A549 (cell line): ENCODE data around the gene ACIN1. TPM values are rescaled to one million over a fixed set of nuclear protein-coding genes. Genes with fewer than 3 reads are reported as not detected.

Source experiments
- ATAC-seq, 2 experiments: fragments of 200-7000 bp in 1 of 2; fragments of >200 bp in 1 of 2; cut with Nextera tagmentation in 1 of 2; cut with Tn5 transposase in 1 of 2; 3 replicates each; pipeline versions ENCODE4 v1.8.0 to v1.9.1; 2018 to 2020; ENCODE audit warnings: mild to moderate bottlenecking in 1 of 2, moderate library complexity in 1 of 2
- CTCF ChIA-PET: fragments of 300-600 bp; sonication (Branson Sonifier 250); formaldehyde crosslinking; extraction: SDS; loops from one replicate; lab custom pipeline; 2021; ENCODE audit warnings: antibody characterized with exemption, inconsistent platforms; lab: Yijun Ruan, JAX
- POLR2A ChIA-PET: fragments of 350-600 bp; formaldehyde crosslinking; extraction: SDS; loops from one replicate; lab custom pipeline; 2021; ENCODE audit warnings: antibody characterized with exemption, inconsistent platforms; lab: Yijun Ruan, JAX
- DNase-seq, 2 experiments: peaks; one replicate each; pipeline versions ENCODE4 v3.0.0 to v3.0.0-alpha.2; 2011 to 2016; ENCODE audit warnings: low read depth in 1 of 2, low spot score in 1 of 2
- FAIRE-seq: peaks from 2 replicates; lab custom pipeline; 2011; peaks lifted over from hg19 to GRCh38; lab: Jason Lieb, UNC
- H3K27ac ChIP-seq, 2 experiments: fragments of >200 bp; sonication (Bioruptor Twin); formaldehyde crosslinking; 3 replicates each; pipeline ENCODE4 v1.5.1; 2016 to 2017
- H3K4me1 ChIP-seq: fragments of >200 bp; sonication (Bioruptor Twin); formaldehyde crosslinking; 3 replicates; pipeline ENCODE4 v1.6.1; 2016
- H3K4me2 ChIP-seq: fragments of >200 bp; sonication (Bioruptor Twin); formaldehyde crosslinking; 3 replicates; pipeline ENCODE4 v1.6.1; 2016
- H3K4me3 ChIP-seq: fragments of >200 bp; sonication (Bioruptor Twin); formaldehyde crosslinking; 3 replicates; pipeline ENCODE4 v1.5.1; 2016
- H3K9me3 ChIP-seq: fragments of >200 bp; sonication (Bioruptor Twin); formaldehyde crosslinking; 3 replicates; pipeline ENCODE4 v1.6.1; 2016
- BHLHE40 ChIP-seq: IDR thresholded peaks from 2 replicates; pipeline ENCODE4 v1.6.1; 2012; ENCODE audit warnings: low read depth, low read length, inconsistent platforms
- CBX8 ChIP-seq: fragments of 200-600 bp; sonication (generic); IDR thresholded peaks from 2 replicates; pipeline ENCODE4 v1.6.1; 2016
- E2F6 ChIP-seq: IDR thresholded peaks from 2 replicates; pipeline ENCODE4 v1.6.1; 2012; ENCODE audit warnings: low read depth, borderline replicate concordance
- HES2 ChIP-seq: fragments of >200 bp; sonication (Bioruptor Twin); formaldehyde crosslinking; IDR thresholded peaks from 2 replicates; pipeline ENCODE4 v1.6.1; 2016
- HEYL ChIP-seq: fragments of 250-450 bp; sonication (Bioruptor Pico); IDR thresholded peaks from 2 replicates; pipeline ENCODE4 v1.8.0; 2021; ENCODE audit warnings: mild to moderate bottlenecking, moderate library complexity
- HOXB13 ChIP-seq: fragments of 250-450 bp; sonication (Bioruptor Pico); IDR thresholded peaks from 2 replicates; pipeline ENCODE4 v1.5.0; 2020; ENCODE audit warnings: low read depth, mild to moderate bottlenecking, moderate library complexity
- HOXB5 ChIP-seq: fragments of 250-450 bp; sonication (Bioruptor Pico); IDR thresholded peaks from 2 replicates; pipeline ENCODE4 v1.5.0; 2020; ENCODE audit warnings: mild to moderate bottlenecking, moderate library complexity
- JUN ChIP-seq, 2 experiments: fragments of >200 bp; sonication (Bioruptor Twin); formaldehyde crosslinking; IDR thresholded peaks; 2 replicates in 1 of 2; 3 replicates in 1 of 2; pipeline ENCODE4 v1.6.1; 2016 to 2017
- JUNB ChIP-seq: fragments of >200 bp; sonication (Bioruptor Twin); formaldehyde crosslinking; IDR thresholded peaks from 2 replicates; pipeline ENCODE4 v1.6.1; 2016
- KDM5A ChIP-seq: fragments of 200-600 bp; sonication (generic); IDR thresholded peaks from 2 replicates; pipeline ENCODE4 v1.6.1; 2016; ENCODE audit warnings: antibody characterized with exemption, mild to moderate bottlenecking
- MAZ ChIP-seq: fragments of 150-350 bp; IDR thresholded peaks from 2 replicates; pipeline ENCODE4 v1.6.1; 2014; ENCODE audit warnings: antibody characterized with exemption, low read depth, low read length, borderline replicate concordance
- NR3C1 ChIP-seq: fragments of >200 bp; sonication (Bioruptor Twin); formaldehyde crosslinking; IDR thresholded peaks from 3 replicates; pipeline ENCODE4 v1.6.1; 2017
- PHF8 ChIP-seq: fragments of 200-600 bp; sonication (generic); IDR thresholded peaks from 2 replicates; pipeline ENCODE4 v1.6.1; 2016; ENCODE audit warnings: low read depth, mild to moderate bottlenecking, antibody characterized with exemption, moderate library complexity, borderline replicate concordance
- RAD21 ChIP-seq, 2 experiments: fragments of >200 bp in 1 of 2; sonication (Bioruptor Twin) in 1 of 2; formaldehyde crosslinking in 1 of 2; IDR thresholded peaks in 1 of 2; conservative IDR thresholded peaks in 1 of 2; 2 replicates in 1 of 2; 3 replicates in 1 of 2; pipeline ENCODE4 v1.6.1; 2012 to 2018; ENCODE audit warnings: inconsistent platforms in 1 of 2
- RARB ChIP-seq: fragments of 250-450 bp; sonication (Bioruptor Pico); IDR thresholded peaks from 2 replicates; pipeline ENCODE4 v1.8.0; 2021; ENCODE audit warnings: mild to moderate bottlenecking, moderate library complexity
- RCOR1 ChIP-seq: fragments of 150-350 bp; IDR thresholded peaks from 2 replicates; pipeline ENCODE4 v1.6.1; 2014; ENCODE audit warnings: antibody characterized with exemption, low read length, low read depth
- SMC3 ChIP-seq: fragments of >200 bp; sonication (Bioruptor Twin); formaldehyde crosslinking; IDR thresholded peaks from 3 replicates; pipeline ENCODE4 v1.6.1; 2018; ENCODE audit warnings: inconsistent platforms
- TFCP2L1 ChIP-seq: fragments of 250-450 bp; sonication (Bioruptor Pico); IDR thresholded peaks from 2 replicates; pipeline ENCODE4 v1.5.0; 2021; ENCODE audit warnings: mild to moderate bottlenecking
- TP53 ChIP-seq: fragments of 250-450 bp; sonication (Bioruptor Pico); IDR thresholded peaks from 2 replicates; pipeline ENCODE4 v1.5.0; 2021; ENCODE audit warnings: mild to moderate bottlenecking, moderate library complexity
- WGBS: methylation state at CpG from one replicate; pipeline ENCODE4 v1.1.6; 2017; ENCODE audit errors: missing lambda C conversion rate; 5-methylcytosine and 5-hydroxymethylcytosine counted together
- polyA plus RNA-seq, 4 experiments: library from polyadenylated mRNA; depleted of rRNA in 3 of 4; stranded (reverse); fragments of >200 nt; fragmentation: RNase III in 1 of 4; extraction: RNeasy Plus Mini Kit Qiagen cat#74134 plus additional on column Dnase treatment in 1 of 4; gene quantifications; 2 replicates in 3 of 4; 3 replicates in 1 of 4; pipeline ENCODE4 v1.2.3, GENCODE V29; 2011 to 2017
- TF ChIP-seq, protein P1 (sequence below): fragments of 200-600 bp; sonication (generic); IDR thresholded peaks from 2 replicates; pipeline ENCODE4 v1.6.1; 2016; ENCODE audit warnings: antibody characterized with exemption, mild to moderate bottlenecking, moderate library complexity
- TF ChIP-seq, protein P2 (sequence below): IDR thresholded peaks from 2 replicates; pipeline ENCODE4 v1.6.1; 2012
- TF ChIP-seq, protein P3 (sequence below): fragments of >200 bp; sonication (Bioruptor Twin); formaldehyde crosslinking; IDR thresholded peaks from 3 replicates; pipeline ENCODE4 v1.5.1; 2016
- TF ChIP-seq, protein P4 (sequence below): fragments of >200 bp; sonication (Bioruptor Twin); formaldehyde crosslinking; IDR thresholded peaks from 3 replicates; pipeline ENCODE4 v1.6.1; 2016

ACIN1 gene
- polyA plus RNA-seq, 2 of the 4 experiments (the other 2 are of a cell fraction), result 140 to 147 TPM

DNA sequence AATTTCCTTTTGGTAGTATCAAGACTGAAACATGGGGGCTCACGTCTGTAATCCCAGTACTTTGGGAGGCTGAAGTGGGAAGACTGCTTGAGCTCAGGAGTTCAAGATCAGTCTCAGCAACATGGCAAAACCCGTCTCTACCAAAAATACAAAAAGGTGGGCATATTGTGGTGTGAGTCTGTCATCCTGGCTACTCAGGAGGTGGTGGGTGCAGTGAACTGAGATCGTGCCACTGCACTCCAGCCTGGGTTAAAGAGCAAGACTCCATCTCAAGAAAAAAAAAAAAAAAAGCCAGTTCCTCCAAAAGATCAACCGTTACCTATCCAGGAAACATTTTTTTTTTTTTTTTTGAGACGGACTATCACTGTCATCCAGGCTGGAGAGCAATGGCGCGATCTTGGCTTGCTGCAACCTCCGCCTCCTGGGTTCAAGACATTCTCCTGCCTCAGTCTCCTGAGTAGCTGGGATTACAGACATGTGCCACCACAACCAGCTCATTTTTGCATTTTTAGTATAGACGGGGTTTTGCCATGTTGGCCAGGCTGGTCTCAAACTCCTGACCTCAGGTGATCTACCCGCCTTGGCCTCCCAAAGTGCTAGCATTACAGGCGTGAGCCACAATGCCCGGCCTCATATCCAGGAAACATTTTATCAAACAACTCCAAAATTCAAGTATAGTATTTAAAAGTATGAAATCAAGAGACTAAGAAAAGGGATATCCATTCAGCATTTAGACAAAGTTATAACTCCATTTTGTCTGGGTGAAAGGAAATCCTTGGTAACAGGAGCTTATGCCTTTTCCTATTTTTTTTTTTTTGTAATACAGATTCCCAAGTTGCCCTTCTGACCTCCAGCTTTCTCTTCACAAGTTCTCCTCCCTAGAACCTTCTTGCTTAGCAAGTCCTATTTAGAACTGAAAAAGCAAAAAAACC, 3.4 kb downstream of the ACIN1 start:
- CTCF ChIA-PET, result interaction anchor here (0.9 to 5.9 kb wide), 10 partner anchors 11 to 96 kb away, joined by 3 to 78 read pairs (median 7); partner anchors contain the start of gene CDH24
- WGBS, result 85% methylated on average over 12 of the region's 12 CpGs

GRCh38 chr14:23090254-23090636, 4.7 kb downstream of the ACIN1 start:
- CTCF ChIA-PET, result interaction anchor here (0.6 to 5.9 kb wide), 15 partner anchors 9 to 161 kb away, joined by 3 to 78 read pairs (median 4); partner anchors contain the start of genes CDH24 and PRMT5
- peaks cover 15% of the 10 kb centered on the region; the same call in 2 of the 3 replicates for H3K4me1 ChIP-seq
- no peaks in the 10 kb centered on the region for H3K9me3 ChIP-seq
- no peak for FAIRE-seq
- no peak overlapping the region for H3K4me2 ChIP-seq
- POLR2A ChIA-PET, result interaction anchor here (1.0 kb wide), 1 partner anchor 83 kb away, joined by 4 read pairs; no protein-coding TSS in a partner anchor
- no peak overlapping the region for H3K27ac ChIP-seq
- 95% methylated on average over 4 of the region's 4 CpGs for WGBS
- no peak for DNase-seq
- no peak overlapping the region for H3K4me3 ChIP-seq
- no peak for TF ChIP-seq JUNB
- TF ChIP-seq TFCP2L1 (CRISPR knock-in tag), result no peak
- TF ChIP-seq BHLHE40, result no peak
- no peak for TF ChIP-seq SMC3
- TF ChIP-seq KDM5A, result no peak
- TF ChIP-seq HEYL (CRISPR knock-in tag), result no peak
- TF ChIP-seq, protein P1, sequence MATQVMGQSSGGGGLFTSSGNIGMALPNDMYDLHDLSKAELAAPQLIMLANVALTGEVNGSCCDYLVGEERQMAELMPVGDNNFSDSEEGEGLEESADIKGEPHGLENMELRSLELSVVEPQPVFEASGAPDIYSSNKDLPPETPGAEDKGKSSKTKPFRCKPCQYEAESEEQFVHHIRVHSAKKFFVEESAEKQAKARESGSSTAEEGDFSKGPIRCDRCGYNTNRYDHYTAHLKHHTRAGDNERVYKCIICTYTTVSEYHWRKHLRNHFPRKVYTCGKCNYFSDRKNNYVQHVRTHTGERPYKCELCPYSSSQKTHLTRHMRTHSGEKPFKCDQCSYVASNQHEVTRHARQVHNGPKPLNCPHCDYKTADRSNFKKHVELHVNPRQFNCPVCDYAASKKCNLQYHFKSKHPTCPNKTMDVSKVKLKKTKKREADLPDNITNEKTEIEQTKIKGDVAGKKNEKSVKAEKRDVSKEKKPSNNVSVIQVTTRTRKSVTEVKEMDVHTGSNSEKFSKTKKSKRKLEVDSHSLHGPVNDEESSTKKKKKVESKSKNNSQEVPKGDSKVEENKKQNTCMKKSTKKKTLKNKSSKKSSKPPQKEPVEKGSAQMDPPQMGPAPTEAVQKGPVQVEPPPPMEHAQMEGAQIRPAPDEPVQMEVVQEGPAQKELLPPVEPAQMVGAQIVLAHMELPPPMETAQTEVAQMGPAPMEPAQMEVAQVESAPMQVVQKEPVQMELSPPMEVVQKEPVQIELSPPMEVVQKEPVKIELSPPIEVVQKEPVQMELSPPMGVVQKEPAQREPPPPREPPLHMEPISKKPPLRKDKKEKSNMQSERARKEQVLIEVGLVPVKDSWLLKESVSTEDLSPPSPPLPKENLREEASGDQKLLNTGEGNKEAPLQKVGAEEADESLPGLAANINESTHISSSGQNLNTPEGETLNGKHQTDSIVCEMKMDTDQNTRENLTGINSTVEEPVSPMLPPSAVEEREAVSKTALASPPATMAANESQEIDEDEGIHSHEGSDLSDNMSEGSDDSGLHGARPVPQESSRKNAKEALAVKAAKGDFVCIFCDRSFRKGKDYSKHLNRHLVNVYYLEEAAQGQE, result no peak
- no peak for TF ChIP-seq MAZ
- no peak for TF ChIP-seq PHF8
- TF ChIP-seq RCOR1, result no peak
- TF ChIP-seq TP53 (CRISPR knock-in tag), result no peak
- TF ChIP-seq, all 56 proteins: peak for 0
- ATAC-seq, result no peak

More for the DNA sequence above, 3.4 kb downstream of the ACIN1 start:
- H3K27ac ChIP-seq, result no peak overlapping the region
- no peak overlapping the region for H3K4me2 ChIP-seq
- POLR2A ChIA-PET, result interaction anchor here (0.7 to 1.3 kb wide), 2 partner anchors 20 to 29 kb away, joined by 4 to 9 read pairs; no protein-coding TSS in a partner anchor
- H3K9me3 ChIP-seq, result no peaks in the 10 kb centered on the region
- TF ChIP-seq, protein P2, sequence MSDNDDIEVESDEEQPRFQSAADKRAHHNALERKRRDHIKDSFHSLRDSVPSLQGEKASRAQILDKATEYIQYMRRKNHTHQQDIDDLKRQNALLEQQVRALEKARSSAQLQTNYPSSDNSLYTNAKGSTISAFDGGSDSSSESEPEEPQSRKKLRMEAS, result no peak
- TF ChIP-seq PHF8 (no peak), HOXB13 (no peak), HOXB5 (CRISPR knock-in tag) (no peak), JUNB (no peak), TP53 (CRISPR knock-in tag) (no peak), CBX8 (no peak), RAD21 (conservative IDR thresholded peaks at IDR 0.05 in 1 of 2, IDR thresholded peaks at IDR 0.05 in 1 of 2) (no peak), NR3C1 (no peak), BHLHE40 (no peak), E2F6 (no peak), JUN (IDR thresholded peaks at IDR 0.05) (no peak), RARB (CRISPR knock-in tag) (no peak), HES2 (no peak)
- TF ChIP-seq, protein P3, sequence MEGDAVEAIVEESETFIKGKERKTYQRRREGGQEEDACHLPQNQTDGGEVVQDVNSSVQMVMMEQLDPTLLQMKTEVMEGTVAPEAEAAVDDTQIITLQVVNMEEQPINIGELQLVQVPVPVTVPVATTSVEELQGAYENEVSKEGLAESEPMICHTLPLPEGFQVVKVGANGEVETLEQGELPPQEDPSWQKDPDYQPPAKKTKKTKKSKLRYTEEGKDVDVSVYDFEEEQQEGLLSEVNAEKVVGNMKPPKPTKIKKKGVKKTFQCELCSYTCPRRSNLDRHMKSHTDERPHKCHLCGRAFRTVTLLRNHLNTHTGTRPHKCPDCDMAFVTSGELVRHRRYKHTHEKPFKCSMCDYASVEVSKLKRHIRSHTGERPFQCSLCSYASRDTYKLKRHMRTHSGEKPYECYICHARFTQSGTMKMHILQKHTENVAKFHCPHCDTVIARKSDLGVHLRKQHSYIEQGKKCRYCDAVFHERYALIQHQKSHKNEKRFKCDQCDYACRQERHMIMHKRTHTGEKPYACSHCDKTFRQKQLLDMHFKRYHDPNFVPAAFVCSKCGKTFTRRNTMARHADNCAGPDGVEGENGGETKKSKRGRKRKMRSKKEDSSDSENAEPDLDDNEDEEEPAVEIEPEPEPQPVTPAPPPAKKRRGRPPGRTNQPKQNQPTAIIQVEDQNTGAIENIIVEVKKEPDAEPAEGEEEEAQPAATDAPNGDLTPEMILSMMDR, result no peak
- TF ChIP-seq, protein P4, sequence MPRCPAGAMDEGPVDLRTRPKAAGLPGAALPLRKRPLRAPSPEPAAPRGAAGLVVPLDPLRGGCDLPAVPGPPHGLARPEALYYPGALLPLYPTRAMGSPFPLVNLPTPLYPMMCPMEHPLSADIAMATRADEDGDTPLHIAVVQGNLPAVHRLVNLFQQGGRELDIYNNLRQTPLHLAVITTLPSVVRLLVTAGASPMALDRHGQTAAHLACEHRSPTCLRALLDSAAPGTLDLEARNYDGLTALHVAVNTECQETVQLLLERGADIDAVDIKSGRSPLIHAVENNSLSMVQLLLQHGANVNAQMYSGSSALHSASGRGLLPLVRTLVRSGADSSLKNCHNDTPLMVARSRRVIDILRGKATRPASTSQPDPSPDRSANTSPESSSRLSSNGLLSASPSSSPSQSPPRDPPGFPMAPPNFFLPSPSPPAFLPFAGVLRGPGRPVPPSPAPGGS, result no peak
- H3K4me3 ChIP-seq, result no peak overlapping the region
- DNase-seq (no peak), ATAC-seq (no peak), FAIRE-seq (no peak)
- H3K4me1 ChIP-seq, result peaks cover 17% of the 10 kb centered on the region
